Panc1 (cell line): Measurements from ENCODE around the gene COTL1.

Experiments used
- POLR2AphosphoS5 ChIP-seq: IDR thresholded peaks from 2 replicates; pipeline ENCODE4 v1.6.1; 2012; ENCODE audit warnings: mild to moderate bottlenecking, low read depth, low read length, moderate library complexity
- SIN3A ChIP-seq: IDR thresholded peaks from 2 replicates; pipeline ENCODE4 v1.6.1; 2012; ENCODE audit warnings: low read depth, mild to moderate bottlenecking, low read length, moderate library complexity, borderline replicate concordance; ENCODE audit not compliant: insufficient read depth
- TCF7L2 ChIP-seq: IDR thresholded peaks from 2 replicates; pipeline ENCODE4 v1.6.1; 2011; ENCODE audit warnings: mild to moderate bottlenecking, low read depth, low read length, inconsistent platforms
- TF ChIP-seq, protein P1 (sequence below): fragments of 450-650 bp; IDR thresholded peaks from 2 replicates; pipeline ENCODE4 v1.5.1; 2017; ENCODE audit warnings: mild to moderate bottlenecking
- TF ChIP-seq, protein P2 (sequence below), 2 experiments: IDR thresholded peaks; 2 replicates each; pipeline ENCODE4 v1.6.1; 2011 to 2012; ENCODE audit warnings: low read depth in 2 of 2, control low read depth in 1 of 2, low read length in 1 of 2, mild to moderate bottlenecking in 1 of 2, moderate library complexity in 1 of 2; ENCODE audit not compliant: insufficient read depth in 1 of 2

DNA sequence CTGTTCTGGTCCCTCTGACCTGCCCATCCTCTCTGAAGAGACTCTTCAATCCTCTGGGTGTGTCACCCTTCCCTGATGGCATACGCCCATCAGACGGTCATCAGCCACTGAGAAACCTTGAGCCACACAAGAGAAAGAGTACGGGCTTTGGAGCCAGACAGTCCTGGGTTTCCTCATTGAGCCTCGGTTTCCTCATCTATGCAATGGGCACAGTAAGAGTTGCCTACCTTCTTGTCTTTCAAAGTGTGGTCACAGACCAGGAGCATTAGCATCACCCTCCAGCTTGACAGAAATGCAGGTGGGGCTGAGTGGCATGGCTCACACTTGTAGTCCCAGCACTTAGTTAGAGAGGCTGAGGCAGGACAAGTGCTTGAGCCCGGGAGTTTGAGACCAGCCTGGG lies 87.3 kb downstream of the COTL1 start:
- TF ChIP-seq POLR2AphosphoS5, result no peak
- TF ChIP-seq, protein P1, sequence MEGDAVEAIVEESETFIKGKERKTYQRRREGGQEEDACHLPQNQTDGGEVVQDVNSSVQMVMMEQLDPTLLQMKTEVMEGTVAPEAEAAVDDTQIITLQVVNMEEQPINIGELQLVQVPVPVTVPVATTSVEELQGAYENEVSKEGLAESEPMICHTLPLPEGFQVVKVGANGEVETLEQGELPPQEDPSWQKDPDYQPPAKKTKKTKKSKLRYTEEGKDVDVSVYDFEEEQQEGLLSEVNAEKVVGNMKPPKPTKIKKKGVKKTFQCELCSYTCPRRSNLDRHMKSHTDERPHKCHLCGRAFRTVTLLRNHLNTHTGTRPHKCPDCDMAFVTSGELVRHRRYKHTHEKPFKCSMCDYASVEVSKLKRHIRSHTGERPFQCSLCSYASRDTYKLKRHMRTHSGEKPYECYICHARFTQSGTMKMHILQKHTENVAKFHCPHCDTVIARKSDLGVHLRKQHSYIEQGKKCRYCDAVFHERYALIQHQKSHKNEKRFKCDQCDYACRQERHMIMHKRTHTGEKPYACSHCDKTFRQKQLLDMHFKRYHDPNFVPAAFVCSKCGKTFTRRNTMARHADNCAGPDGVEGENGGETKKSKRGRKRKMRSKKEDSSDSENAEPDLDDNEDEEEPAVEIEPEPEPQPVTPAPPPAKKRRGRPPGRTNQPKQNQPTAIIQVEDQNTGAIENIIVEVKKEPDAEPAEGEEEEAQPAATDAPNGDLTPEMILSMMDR, result no peak
- TF ChIP-seq, protein P2, sequence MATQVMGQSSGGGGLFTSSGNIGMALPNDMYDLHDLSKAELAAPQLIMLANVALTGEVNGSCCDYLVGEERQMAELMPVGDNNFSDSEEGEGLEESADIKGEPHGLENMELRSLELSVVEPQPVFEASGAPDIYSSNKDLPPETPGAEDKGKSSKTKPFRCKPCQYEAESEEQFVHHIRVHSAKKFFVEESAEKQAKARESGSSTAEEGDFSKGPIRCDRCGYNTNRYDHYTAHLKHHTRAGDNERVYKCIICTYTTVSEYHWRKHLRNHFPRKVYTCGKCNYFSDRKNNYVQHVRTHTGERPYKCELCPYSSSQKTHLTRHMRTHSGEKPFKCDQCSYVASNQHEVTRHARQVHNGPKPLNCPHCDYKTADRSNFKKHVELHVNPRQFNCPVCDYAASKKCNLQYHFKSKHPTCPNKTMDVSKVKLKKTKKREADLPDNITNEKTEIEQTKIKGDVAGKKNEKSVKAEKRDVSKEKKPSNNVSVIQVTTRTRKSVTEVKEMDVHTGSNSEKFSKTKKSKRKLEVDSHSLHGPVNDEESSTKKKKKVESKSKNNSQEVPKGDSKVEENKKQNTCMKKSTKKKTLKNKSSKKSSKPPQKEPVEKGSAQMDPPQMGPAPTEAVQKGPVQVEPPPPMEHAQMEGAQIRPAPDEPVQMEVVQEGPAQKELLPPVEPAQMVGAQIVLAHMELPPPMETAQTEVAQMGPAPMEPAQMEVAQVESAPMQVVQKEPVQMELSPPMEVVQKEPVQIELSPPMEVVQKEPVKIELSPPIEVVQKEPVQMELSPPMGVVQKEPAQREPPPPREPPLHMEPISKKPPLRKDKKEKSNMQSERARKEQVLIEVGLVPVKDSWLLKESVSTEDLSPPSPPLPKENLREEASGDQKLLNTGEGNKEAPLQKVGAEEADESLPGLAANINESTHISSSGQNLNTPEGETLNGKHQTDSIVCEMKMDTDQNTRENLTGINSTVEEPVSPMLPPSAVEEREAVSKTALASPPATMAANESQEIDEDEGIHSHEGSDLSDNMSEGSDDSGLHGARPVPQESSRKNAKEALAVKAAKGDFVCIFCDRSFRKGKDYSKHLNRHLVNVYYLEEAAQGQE (IDR thresholded peaks at IDR 0.05; ENCODE audit: insufficient read depth in 1 of 2, low read depth in 2 of 2, low read length in 1 of 2), result no peak
- no peak for TF ChIP-seq TCF7L2
- TF ChIP-seq SIN3A, result no peak
